A549 (cell line): ENCODE measurements around the gene VCL. TPM values are rescaled to one million over a fixed set of nuclear protein-coding genes. Genes with fewer than 3 reads are reported as not detected.
A peak's percentile ranks its signal among the peaks of the same experiment; 100 is the strongest.

Source experiments
- ATAC-seq, 2 experiments: fragments of 200-7000 bp in 1 of 2; fragments of >200 bp in 1 of 2; cut with Nextera tagmentation in 1 of 2; cut with Tn5 transposase in 1 of 2; 3 replicates each; pipeline versions ENCODE4 v1.8.0 to v1.9.1; 2018 to 2020; ENCODE audit warnings: mild to moderate bottlenecking in 1 of 2, moderate library complexity in 1 of 2
- CTCF ChIA-PET: fragments of 300-600 bp; sonication (Branson Sonifier 250); formaldehyde crosslinking; extraction: SDS; loops from one replicate; lab custom pipeline; 2021; ENCODE audit warnings: antibody characterized with exemption, inconsistent platforms; lab: Yijun Ruan, JAX
- POLR2A ChIA-PET: fragments of 350-600 bp; formaldehyde crosslinking; extraction: SDS; loops from one replicate; lab custom pipeline; 2021; ENCODE audit warnings: antibody characterized with exemption, inconsistent platforms; lab: Yijun Ruan, JAX
- DNase-seq, 2 experiments: peaks; one replicate each; pipeline versions ENCODE4 v3.0.0 to v3.0.0-alpha.2; 2011 to 2016; ENCODE audit warnings: low read depth in 1 of 2, low spot score in 1 of 2
- FAIRE-seq: peaks from 2 replicates; lab custom pipeline; 2011; peaks lifted over from hg19 to GRCh38; lab: Jason Lieb, UNC
- H3K27ac ChIP-seq, 2 experiments: fragments of >200 bp; sonication (Bioruptor Twin); formaldehyde crosslinking; 3 replicates each; pipeline ENCODE4 v1.5.1; 2016 to 2017
- H3K4me1 ChIP-seq: fragments of >200 bp; sonication (Bioruptor Twin); formaldehyde crosslinking; 3 replicates; pipeline ENCODE4 v1.6.1; 2016
- H3K4me2 ChIP-seq: fragments of >200 bp; sonication (Bioruptor Twin); formaldehyde crosslinking; 3 replicates; pipeline ENCODE4 v1.6.1; 2016
- H3K4me3 ChIP-seq: fragments of >200 bp; sonication (Bioruptor Twin); formaldehyde crosslinking; 3 replicates; pipeline ENCODE4 v1.5.1; 2016
- H3K9me3 ChIP-seq: fragments of >200 bp; sonication (Bioruptor Twin); formaldehyde crosslinking; 3 replicates; pipeline ENCODE4 v1.6.1; 2016
- BCL3 ChIP-seq: fragments of >200 bp; sonication (Bioruptor Twin); formaldehyde crosslinking; IDR thresholded peaks from 3 replicates; pipeline ENCODE4 v1.6.1; 2016
- BHLHE40 ChIP-seq: IDR thresholded peaks from 2 replicates; pipeline ENCODE4 v1.6.1; 2012; ENCODE audit warnings: low read depth, low read length, inconsistent platforms
- CBX2 ChIP-seq: fragments of 200-600 bp; sonication (generic); IDR thresholded peaks from 2 replicates; pipeline ENCODE4 v1.6.1; 2016; ENCODE audit warnings: low read depth, mild to moderate bottlenecking, borderline replicate concordance
- CHD2 ChIP-seq: fragments of 150-350 bp; IDR thresholded peaks from 2 replicates; pipeline ENCODE4 v1.6.1; 2014; ENCODE audit warnings: low read length; ENCODE audit not compliant: partially characterized antibody
- CHD4 ChIP-seq: fragments of 200-600 bp; sonication (generic); IDR thresholded peaks from 2 replicates; pipeline ENCODE4 v1.6.1; 2016; ENCODE audit warnings: antibody characterized with exemption, mild to moderate bottlenecking, borderline replicate concordance
- EP300 ChIP-seq, 2 experiments: fragments of >200 bp; sonication (Bioruptor Twin); formaldehyde crosslinking; IDR thresholded peaks; 2 replicates in 1 of 2; 3 replicates in 1 of 2; pipeline ENCODE4 v1.6.1; 2016 to 2017
- FOXS1 ChIP-seq: fragments of 250-450 bp; sonication (Bioruptor Pico); IDR thresholded peaks from 2 replicates; pipeline ENCODE4 v1.5.0; 2020; ENCODE audit warnings: mild to moderate bottlenecking, moderate library complexity
- HOXA7 ChIP-seq: fragments of 250-450 bp; sonication (Bioruptor Pico); IDR thresholded peaks from 2 replicates; pipeline ENCODE4 v1.5.0; 2020; ENCODE audit warnings: mild to moderate bottlenecking, moderate library complexity
- HOXB13 ChIP-seq: fragments of 250-450 bp; sonication (Bioruptor Pico); IDR thresholded peaks from 2 replicates; pipeline ENCODE4 v1.5.0; 2020; ENCODE audit warnings: low read depth, mild to moderate bottlenecking, moderate library complexity
- JUNB ChIP-seq: fragments of >200 bp; sonication (Bioruptor Twin); formaldehyde crosslinking; IDR thresholded peaks from 2 replicates; pipeline ENCODE4 v1.6.1; 2016
- KDM1A ChIP-seq: fragments of 200-600 bp; sonication (generic); IDR thresholded peaks from 2 replicates; pipeline ENCODE4 v1.6.1; 2016; ENCODE audit warnings: low read depth, mild to moderate bottlenecking
- KDM5A ChIP-seq: fragments of 200-600 bp; sonication (generic); IDR thresholded peaks from 2 replicates; pipeline ENCODE4 v1.6.1; 2016; ENCODE audit warnings: antibody characterized with exemption, mild to moderate bottlenecking
- MAFK ChIP-seq: fragments of 450-650 bp; IDR thresholded peaks from 2 replicates; pipeline ENCODE4 v1.6.1; 2014; ENCODE audit not compliant: partially characterized antibody
- MYC ChIP-seq: IDR thresholded peaks from 2 replicates; pipeline ENCODE4 v1.6.1; 2012; ENCODE audit warnings: mild to moderate bottlenecking, inconsistent platforms, low read length, improper control_type of control experiment, borderline replicate concordance
- NR3C1 ChIP-seq: fragments of >200 bp; sonication (Bioruptor Twin); formaldehyde crosslinking; IDR thresholded peaks from 3 replicates; pipeline ENCODE4 v1.6.1; 2017
- PBX3 ChIP-seq: IDR thresholded peaks from 2 replicates; pipeline ENCODE4 v1.6.1; 2012
- PHF8 ChIP-seq: fragments of 200-600 bp; sonication (generic); IDR thresholded peaks from 2 replicates; pipeline ENCODE4 v1.6.1; 2016; ENCODE audit warnings: low read depth, mild to moderate bottlenecking, antibody characterized with exemption, moderate library complexity, borderline replicate concordance
- POLR2A ChIP-seq: IDR thresholded peaks from 2 replicates; pipeline ENCODE4 v1.6.1; 2012; ENCODE audit warnings: mild to moderate bottlenecking, low read length
- RAD21 ChIP-seq, 2 experiments: fragments of >200 bp in 1 of 2; sonication (Bioruptor Twin) in 1 of 2; formaldehyde crosslinking in 1 of 2; IDR thresholded peaks in 1 of 2; conservative IDR thresholded peaks in 1 of 2; 2 replicates in 1 of 2; 3 replicates in 1 of 2; pipeline ENCODE4 v1.6.1; 2012 to 2018; ENCODE audit warnings: inconsistent platforms in 1 of 2
- RNF2 ChIP-seq: fragments of 200-600 bp; sonication (generic); IDR thresholded peaks from 2 replicates; pipeline ENCODE4 v1.6.1; 2016; ENCODE audit warnings: low read depth, mild to moderate bottlenecking, antibody characterized with exemption, moderate library complexity, borderline replicate concordance
- ZNF302 ChIP-seq: fragments of 250-450 bp; sonication (Bioruptor Pico); IDR thresholded peaks from 2 replicates; pipeline ENCODE4 v1.9.0; 2021; ENCODE audit warnings: inconsistent platforms, mild to moderate bottlenecking, moderate library complexity
- WGBS: methylation state at CpG from one replicate; pipeline ENCODE4 v1.1.6; 2017; ENCODE audit errors: missing lambda C conversion rate; 5-methylcytosine and 5-hydroxymethylcytosine counted together
- polyA plus RNA-seq, 4 experiments: library from polyadenylated mRNA; depleted of rRNA in 3 of 4; stranded (reverse); fragments of >200 nt; fragmentation: RNase III in 1 of 4; extraction: RNeasy Plus Mini Kit Qiagen cat#74134 plus additional on column Dnase treatment in 1 of 4; gene quantifications; 2 replicates in 3 of 4; 3 replicates in 1 of 4; pipeline ENCODE4 v1.2.3, GENCODE V29; 2011 to 2017
- TF ChIP-seq, protein P1 (sequence below): fragments of 200-600 bp; sonication (generic); IDR thresholded peaks from 2 replicates; pipeline ENCODE4 v1.6.1; 2016; ENCODE audit warnings: antibody characterized with exemption, mild to moderate bottlenecking, moderate library complexity
- TF ChIP-seq, protein P2 (sequence below): IDR thresholded peaks from 2 replicates; pipeline ENCODE4 v1.6.1; 2012
- TF ChIP-seq, protein P3 (sequence below): fragments of 250-450 bp; sonication (Bioruptor Pico); IDR thresholded peaks from 2 replicates; pipeline ENCODE4 v1.5.0; 2021; ENCODE audit warnings: mild to moderate bottlenecking, moderate library complexity, borderline replicate concordance

Gene VCL
- polyA plus RNA-seq, 2 of the 4 experiments (the other 2 are of a cell fraction), result 101 to 112 TPM

DNA sequence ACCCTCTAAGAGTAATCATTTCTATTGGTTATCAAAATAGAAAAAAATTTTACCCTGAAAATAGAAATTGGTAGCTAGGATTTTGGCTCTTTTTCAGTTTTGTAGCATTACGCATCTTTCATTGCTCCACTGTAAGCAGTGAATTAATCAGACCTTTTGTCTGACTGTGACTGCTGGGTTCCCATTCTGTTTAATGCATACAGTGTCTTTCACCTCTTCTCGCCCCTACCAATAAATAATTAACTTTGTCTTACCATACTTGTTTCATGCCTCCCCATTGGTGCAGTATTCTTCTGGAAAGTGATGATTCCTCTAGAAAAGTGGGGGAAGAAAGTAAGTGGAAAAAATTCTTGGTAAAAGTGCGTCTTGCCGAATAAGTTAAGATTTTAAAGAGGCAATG is 79.5 kb downstream of the VCL start:
- Histone ChIP-seq H3K4me1 (peaks cover 90% of the 10 kb centered on the region), H3K4me3 (no peak overlapping the region), H3K27ac (peak overlapping the region; percentile 69 to 77), H3K4me2 (peak overlapping the region; percentile 76), H3K9me3 (no peaks in the 10 kb centered on the region)
- WGBS, result 50% methylated on average over 4 of the region's 4 CpGs
- ChIA-PET CTCF (interaction anchor here (0.6 to 6.6 kb wide), 9 partner anchors 10 to 229 kb away, joined by 4 to 64 read pairs (median 10); partner anchors contain the start of gene VCL), POLR2A (no interaction called here)
- ATAC-seq, result peak in 1 of 2 experiments; percentile 18; a peak in 1 of 6 replicates
- no peak for TF ChIP-seq HOXA7 (CRISPR knock-in tag)
- no peak for TF ChIP-seq RNF2
- TF ChIP-seq BHLHE40, result no peak
- TF ChIP-seq CHD4, result no peak
- TF ChIP-seq, protein P1, sequence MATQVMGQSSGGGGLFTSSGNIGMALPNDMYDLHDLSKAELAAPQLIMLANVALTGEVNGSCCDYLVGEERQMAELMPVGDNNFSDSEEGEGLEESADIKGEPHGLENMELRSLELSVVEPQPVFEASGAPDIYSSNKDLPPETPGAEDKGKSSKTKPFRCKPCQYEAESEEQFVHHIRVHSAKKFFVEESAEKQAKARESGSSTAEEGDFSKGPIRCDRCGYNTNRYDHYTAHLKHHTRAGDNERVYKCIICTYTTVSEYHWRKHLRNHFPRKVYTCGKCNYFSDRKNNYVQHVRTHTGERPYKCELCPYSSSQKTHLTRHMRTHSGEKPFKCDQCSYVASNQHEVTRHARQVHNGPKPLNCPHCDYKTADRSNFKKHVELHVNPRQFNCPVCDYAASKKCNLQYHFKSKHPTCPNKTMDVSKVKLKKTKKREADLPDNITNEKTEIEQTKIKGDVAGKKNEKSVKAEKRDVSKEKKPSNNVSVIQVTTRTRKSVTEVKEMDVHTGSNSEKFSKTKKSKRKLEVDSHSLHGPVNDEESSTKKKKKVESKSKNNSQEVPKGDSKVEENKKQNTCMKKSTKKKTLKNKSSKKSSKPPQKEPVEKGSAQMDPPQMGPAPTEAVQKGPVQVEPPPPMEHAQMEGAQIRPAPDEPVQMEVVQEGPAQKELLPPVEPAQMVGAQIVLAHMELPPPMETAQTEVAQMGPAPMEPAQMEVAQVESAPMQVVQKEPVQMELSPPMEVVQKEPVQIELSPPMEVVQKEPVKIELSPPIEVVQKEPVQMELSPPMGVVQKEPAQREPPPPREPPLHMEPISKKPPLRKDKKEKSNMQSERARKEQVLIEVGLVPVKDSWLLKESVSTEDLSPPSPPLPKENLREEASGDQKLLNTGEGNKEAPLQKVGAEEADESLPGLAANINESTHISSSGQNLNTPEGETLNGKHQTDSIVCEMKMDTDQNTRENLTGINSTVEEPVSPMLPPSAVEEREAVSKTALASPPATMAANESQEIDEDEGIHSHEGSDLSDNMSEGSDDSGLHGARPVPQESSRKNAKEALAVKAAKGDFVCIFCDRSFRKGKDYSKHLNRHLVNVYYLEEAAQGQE, result no peak
- TF ChIP-seq FOXS1 (CRISPR knock-in tag), result no peak
- TF ChIP-seq RAD21 (conservative IDR thresholded peaks at IDR 0.05 in 1 of 2, IDR thresholded peaks at IDR 0.05 in 1 of 2), result no peak
- TF ChIP-seq MYC, result no peak
- TF ChIP-seq KDM5A, result no peak
- no peak for TF ChIP-seq BCL3
- TF ChIP-seq, protein P2, sequence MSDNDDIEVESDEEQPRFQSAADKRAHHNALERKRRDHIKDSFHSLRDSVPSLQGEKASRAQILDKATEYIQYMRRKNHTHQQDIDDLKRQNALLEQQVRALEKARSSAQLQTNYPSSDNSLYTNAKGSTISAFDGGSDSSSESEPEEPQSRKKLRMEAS, result no peak
- TF ChIP-seq, protein P3, sequence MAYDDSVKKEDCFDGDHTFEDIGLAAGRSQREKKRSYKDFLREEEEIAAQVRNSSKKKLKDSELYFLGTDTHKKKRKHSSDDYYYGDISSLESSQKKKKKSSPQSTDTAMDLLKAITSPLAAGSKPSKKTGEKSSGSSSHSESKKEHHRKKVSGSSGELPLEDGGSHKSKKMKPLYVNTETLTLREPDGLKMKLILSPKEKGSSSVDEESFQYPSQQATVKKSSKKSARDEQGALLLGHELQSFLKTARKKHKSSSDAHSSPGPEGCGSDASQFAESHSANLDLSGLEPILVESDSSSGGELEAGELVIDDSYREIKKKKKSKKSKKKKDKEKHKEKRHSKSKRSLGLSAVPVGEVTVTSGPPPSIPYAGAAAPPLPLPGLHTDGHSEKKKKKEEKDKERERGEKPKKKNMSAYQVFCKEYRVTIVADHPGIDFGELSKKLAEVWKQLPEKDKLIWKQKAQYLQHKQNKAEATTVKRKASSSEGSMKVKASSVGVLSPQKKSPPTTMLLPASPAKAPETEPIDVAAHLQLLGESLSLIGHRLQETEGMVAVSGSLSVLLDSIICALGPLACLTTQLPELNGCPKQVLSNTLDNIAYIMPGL (CRISPR knock-in tag), result no peak
- TF ChIP-seq PHF8, result no peak
- no peak for TF ChIP-seq NR3C1
- TF ChIP-seq CBX2, result no peak
- peak in 1 of 2 experiments; percentile 40 for DNase-seq
- FAIRE-seq, result peak; percentile 72

- ATAC-seq, result peak in 1 of 2 experiments; percentile 54; a peak in 3 of 6 replicates
- peaks cover 84% of the 10 kb centered on the region for H3K4me1 ChIP-seq
These were observed 80.1 kb downstream of the VCL start for GRCh38 chr10:74078037-74078436.

More at GRCh38 chr10:74078037-74078436, 80.1 kb downstream of the VCL start:
- DNase-seq, result peak in 1 of 2 experiments; percentile 45
- no peak for TF ChIP-seq PBX3
- no peak for TF ChIP-seq PHF8
- no peak for TF ChIP-seq ZNF302
- TF ChIP-seq KDM1A, result no peak
- 0 out of 5 replicates have a peak, but pooled peaks of 1 of the 2 experiments have one; percentile 16 for TF ChIP-seq EP300 (IDR thresholded peaks at IDR 0.05)
- TF ChIP-seq CHD2, result no peak
- TF ChIP-seq POLR2A, result no peak
- peak; percentile 22; the same call in 1 of the 2 replicates for TF ChIP-seq JUNB
- no peak for TF ChIP-seq MAFK
- no peak for TF ChIP-seq HOXB13
- H3K9me3 ChIP-seq, result no peaks in the 10 kb centered on the region
- 0% methylated on average over 1 of the region's 1 CpG for WGBS
- H3K27ac ChIP-seq, result peak overlapping the region; percentile 77 to 86
- no peak overlapping the region for H3K4me3 ChIP-seq
- POLR2A ChIA-PET, result no interaction called here
- no peak for FAIRE-seq
- H3K4me2 ChIP-seq, result peak overlapping the region; percentile 76
- CTCF ChIA-PET, result interaction anchor here (1.0 to 6.6 kb wide), 4 partner anchors 10 to 191 kb away, joined by 3 to 64 read pairs (median 3); no protein-coding TSS in a partner anchor
